Stimulated activated CD4-positive, alpha-beta T cell treated with anti-CD3 and anti-CD28 coated beads, TNF-alpha, amount 100 ng/mL, for 4 hours (primary cell): ENCODE measurements around the gene UQCRFS1.

Source experiments
- DNase-seq, 3 experiments: peaks; one replicate each; pipeline ENCODE4 v3.0.0-alpha.2; 2020; ENCODE audit warnings: low read depth in 3 of 3

The UQCRFS1 gene

GRCh38 chr19:29155683-29156082 lies 57.3 kb downstream of the UQCRFS1 start:
- no peak for DNase-seq
